ENCODE measurements around the gene XRCC5.

The XRCC5 gene

GRCh38 chr2:216229277-216229914, 120.2 kb downstream of the XRCC5 start:
- DNase-seq (ENCODE audit: low read depth, low spot score), result no peak

GRCh38 chr2:216231867-216232266, 122.7 kb downstream of the XRCC5 start:
- DNase-seq (ENCODE audit: low read depth, low spot score), result no peak

GRCh38 chr2:216232721-216233120, 123.6 kb downstream of the XRCC5 start:
- no peak for DNase-seq (ENCODE audit: low read depth, low spot score)

GRCh38 chr2:216233281-216233995, 124.3 kb downstream of the XRCC5 start:
- DNase-seq (ENCODE audit: low read depth, low spot score), result no peak

- no peak for DNase-seq (ENCODE audit: low read depth, low spot score)
Observed at GRCh38 chr2:216234106-216234505, 125.0 kb downstream of the XRCC5 start.

- DNase-seq (ENCODE audit: low read depth, low spot score), result no peak
Observed at GRCh38 chr2:216235462-216235861, 126.3 kb downstream of the XRCC5 start.

GRCh38 chr2:216235896-216236295, 126.7 kb downstream of the XRCC5 start:
- DNase-seq (ENCODE audit: low read depth, low spot score), result no peak

GRCh38 chr2:216236486-216236885, 127.3 kb downstream of the XRCC5 start:
- no peak for DNase-seq (ENCODE audit: low read depth, low spot score)

GRCh38 chr2:216242365-216242764, 133.2 kb downstream of the XRCC5 start:
- DNase-seq (ENCODE audit: low read depth, low spot score), result no peak

- no peak for DNase-seq (ENCODE audit: low read depth, low spot score)
Observed at GRCh38 chr2:216243026-216243425, 133.9 kb downstream of the XRCC5 start.

GRCh38 chr2:216245391-216245975, 136.3 kb downstream of the XRCC5 start:
- no peak for DNase-seq (ENCODE audit: low read depth, low spot score)

GRCh38 chr2:216246766-216247165, 137.6 kb downstream of the XRCC5 start:
- DNase-seq (ENCODE audit: low read depth, low spot score), result no peak
